NCI-H526 treated with DMSO at 0.1 percent for 48 hours (cell line): ENCODE measurements around the gene ESPN.
A peak's percentile ranks its signal among the peaks of the same experiment; 100 is the strongest.
"Not testable (repeated sequence)": the region's sequence is repeated elsewhere in the genome, so short reads cannot be mapped to it uniquely, and the experiment has no call there.

ENCODE experiments used
- DNase-seq: peaks from one replicate; lab custom pipeline; 2025; lab: John Stamatoyannopoulos, UW

ESPN gene

DNA sequence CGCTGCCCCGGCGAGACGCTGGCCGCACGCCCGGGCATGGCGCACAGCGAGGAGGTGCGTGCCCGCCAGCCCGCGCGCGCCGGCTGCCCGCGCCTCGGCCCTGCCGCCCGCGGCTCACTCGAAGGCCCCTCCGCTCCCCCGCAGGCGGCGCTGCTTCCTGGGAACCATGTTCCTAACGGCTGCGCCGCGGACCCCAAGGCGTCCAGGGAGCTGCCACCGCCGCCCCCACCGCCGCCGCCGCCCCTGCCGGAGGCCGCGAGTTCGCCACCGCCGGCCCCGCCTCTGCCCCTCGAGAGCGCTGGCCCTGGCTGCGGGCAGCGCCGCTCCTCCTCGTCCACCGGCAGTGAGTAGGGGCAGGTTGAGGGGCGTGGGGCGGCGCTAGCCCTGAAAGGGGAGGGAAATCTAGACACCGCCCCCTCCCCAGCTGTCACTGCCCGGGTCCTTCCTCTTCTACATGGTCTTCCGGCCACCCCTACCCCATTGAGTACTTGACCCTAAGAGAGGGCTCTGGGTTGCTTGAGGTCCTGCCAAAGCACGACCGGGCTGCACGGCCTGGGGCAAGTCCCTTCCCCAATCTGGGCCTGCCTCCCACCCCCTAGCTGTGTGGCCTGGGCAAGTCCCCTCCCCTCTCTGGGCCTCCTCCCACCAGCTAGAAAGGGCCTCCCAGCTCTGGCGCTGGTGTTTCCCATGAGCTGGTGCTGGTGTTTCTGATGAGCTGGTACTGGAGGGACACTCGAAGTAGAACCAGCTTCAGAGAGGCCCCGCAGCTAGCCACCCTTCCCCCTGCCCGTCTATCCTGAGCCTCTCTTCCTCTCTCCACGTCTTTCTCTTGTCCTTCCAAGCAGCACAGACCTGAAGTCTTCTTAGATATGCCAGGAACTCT, 24.4 kb downstream of the ESPN start:
- DNase-seq: peak; percentile 31

DNA sequence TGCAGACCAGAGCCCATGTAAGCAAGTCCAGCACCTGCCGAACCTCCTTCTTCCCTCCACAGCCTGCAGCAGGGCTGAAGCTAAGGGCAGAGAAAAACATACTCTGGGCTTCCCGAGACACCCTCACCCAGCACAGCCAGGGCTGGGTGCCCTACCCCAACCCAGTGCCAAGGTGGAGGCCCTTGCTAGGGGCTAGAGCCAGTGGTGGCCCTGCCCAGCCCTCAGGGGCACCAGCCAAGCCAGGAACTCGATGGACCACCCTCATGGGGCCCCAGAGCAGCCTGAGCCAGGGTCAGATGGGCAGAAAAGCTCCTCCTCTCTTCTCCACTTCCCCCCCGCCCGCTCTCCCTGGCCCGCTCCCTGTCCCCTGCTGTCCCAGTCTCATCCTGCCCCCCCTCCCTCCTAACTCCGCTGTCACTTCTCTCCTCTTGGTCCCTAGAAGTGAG, 25.5 kb downstream of the ESPN start:
- peak; percentile 70 for DNase-seq

DNA sequence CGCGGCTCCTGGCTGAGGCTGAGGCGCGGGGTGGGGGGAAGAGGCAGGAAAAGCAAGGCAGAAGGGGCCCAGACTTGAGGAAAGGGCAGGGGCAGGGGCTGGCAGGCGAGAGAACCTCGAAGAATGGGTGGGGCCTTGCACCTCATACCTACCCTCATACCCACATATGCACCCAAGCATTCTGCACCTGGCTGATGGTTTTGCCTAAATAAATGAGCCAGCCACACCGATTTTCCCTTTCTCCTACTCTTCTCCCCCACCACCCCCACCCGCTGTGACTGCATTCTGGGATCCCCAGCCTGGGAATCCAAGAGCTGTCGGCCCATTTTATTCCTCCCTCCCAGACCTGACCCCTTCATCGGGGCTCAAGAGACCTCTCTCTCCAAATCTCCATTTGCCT, 25.9 kb downstream of the ESPN start:
- peak; percentile 79 for DNase-seq

DNA sequence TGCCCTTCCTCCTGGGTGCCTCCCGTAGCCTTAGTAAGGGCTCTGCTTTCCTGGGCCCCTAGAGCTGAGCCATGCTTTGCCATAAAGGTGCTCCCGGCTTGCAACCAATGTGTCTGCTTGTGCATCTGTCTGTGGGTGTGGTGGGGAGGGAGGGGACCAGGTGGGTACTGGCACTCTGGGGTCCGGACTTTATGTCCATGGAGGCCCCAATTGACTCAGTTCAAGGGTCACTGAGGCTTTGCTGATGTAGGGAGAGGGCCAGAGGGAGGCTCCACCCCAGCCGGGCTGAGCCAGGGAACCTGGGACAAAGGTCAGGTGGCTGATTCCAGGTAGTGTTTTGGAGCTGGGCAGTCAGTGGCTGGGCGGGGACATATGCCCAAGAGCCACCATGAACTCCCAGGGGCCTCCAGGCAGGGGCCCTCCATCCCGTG, 26.4 kb downstream of the ESPN start:
- peak; percentile 67 for DNase-seq

DNA sequence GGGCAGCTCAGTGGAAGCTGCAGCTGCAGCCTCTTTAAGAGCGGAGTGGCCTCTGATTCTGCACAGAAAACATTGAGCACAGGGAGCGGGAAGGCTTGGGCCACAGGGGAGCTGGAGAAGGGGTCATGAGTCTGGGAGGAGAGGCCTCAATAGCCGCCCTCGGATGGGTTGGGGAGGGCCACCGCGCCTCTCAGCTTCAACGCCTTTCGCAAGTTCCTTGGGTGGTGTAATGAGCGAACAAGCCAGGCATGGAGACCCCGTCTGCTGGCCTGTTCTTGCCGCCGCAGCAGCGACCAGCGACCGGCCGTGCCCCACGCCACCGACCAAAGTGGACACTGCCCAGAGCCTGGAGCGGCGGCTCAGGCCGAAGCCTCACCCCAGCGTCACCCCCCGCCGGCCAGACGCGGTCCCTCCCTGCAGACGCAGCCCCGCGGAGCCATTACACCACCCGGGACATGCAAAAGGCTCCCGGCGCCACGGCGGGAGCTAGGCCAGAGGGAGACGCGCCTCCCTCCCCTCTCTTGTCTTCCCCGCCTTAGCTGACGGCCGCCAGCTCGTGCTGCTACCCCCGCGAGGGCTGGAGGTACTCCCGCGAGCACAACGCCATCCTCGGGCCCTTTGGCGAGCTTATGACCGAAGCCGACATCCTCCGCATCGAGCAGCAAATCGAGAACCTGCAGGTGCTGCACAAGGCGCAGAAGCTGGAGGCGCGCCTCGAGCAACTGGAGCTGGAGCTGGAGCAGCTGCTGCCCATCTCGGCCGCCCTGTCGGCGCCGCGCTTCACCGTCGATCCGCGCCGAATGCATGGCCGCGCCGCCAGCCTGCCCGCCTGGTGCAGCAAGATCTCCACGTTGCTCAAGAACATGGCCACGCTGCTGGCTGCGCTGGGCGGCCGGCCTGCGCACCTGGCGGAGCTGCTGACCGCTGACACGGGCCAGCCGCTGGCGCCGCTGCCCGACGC, 29.6 kb downstream of the ESPN start:
- not testable (repeated sequence) for DNase-seq

DNA sequence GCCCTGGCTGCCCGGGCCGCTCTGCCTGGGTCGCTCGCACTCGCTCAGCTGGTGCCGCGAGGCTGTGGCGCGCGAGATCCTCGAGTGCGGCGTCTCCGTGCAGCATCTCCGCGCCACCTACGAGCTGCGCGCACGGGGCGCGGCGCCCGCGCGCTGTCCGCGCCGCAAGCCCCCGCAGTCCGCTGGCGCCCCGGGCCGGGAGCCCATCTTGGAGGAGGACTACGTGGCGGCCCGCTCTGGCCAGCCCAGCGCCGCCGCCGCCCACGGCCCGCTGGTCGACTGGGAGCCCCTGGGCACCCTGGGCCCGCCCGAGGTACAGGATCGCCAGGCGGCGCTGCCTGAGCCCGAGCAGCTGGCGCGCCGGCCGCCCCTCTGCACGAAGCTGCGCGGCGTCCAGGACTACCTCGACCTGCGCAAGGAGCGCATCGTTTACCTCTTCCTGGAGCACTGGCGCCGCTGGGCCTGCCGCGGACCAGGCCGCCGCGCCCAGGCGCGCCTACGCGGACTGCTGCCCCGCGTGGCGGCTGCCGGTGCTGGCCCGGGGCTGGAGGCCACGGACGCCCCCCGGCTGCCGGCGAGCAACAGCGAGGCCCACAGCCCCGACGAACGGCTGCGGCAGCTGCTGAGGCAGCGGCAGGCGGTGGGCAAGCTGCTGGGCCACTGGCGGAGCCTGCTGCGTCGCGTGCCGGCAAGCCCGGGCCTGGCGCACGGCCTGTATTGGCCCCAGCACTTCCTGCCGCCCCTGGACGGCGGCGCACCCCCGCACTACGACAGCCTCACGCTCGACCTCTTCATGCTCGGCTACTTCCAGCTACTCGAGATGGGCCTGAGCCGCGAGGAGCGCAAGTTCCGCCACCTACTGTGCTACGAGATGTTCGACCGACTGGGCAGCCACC, 30.5 kb downstream of the ESPN start:
- no peak for DNase-seq

DNA sequence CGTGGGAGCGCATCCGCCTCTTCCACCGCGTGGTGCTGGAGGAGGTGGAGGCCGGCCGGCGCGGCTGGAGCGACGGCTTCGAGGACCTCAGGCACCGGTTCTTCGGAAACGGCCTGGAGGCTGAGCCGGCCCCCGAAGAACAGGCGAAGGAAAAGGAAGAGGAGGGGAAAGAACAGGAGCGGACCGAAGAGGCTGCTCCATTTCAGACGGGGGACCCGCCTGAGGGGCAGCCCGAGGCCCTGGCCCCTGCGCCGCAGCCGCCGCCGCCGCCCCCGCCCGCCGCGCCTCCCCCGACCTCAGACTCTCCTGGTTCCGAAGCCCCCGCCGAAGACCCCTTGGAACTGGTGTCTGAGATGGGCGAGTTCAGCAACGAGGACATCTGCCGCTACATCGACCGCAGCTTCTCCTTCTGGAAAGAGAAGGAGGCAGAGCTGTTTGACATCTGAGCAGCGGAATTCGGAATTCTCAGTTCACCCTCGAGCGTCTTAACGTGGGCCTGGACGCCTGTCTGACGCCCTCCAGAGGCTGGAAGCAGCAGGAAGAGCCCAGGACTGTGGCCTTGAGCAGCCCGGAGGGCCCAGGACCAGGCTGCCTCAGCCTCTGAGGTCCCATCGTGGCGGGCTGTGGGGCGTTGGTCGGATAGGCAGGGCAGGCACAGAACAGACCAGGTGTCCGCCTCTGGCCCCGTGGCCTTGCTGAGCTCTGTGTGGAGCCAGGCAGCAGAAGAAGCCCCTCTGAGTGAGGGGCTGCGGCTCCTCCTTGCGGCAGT, 31.4 kb downstream of the ESPN start:
- DNase-seq: not testable (repeated sequence)

DNA sequence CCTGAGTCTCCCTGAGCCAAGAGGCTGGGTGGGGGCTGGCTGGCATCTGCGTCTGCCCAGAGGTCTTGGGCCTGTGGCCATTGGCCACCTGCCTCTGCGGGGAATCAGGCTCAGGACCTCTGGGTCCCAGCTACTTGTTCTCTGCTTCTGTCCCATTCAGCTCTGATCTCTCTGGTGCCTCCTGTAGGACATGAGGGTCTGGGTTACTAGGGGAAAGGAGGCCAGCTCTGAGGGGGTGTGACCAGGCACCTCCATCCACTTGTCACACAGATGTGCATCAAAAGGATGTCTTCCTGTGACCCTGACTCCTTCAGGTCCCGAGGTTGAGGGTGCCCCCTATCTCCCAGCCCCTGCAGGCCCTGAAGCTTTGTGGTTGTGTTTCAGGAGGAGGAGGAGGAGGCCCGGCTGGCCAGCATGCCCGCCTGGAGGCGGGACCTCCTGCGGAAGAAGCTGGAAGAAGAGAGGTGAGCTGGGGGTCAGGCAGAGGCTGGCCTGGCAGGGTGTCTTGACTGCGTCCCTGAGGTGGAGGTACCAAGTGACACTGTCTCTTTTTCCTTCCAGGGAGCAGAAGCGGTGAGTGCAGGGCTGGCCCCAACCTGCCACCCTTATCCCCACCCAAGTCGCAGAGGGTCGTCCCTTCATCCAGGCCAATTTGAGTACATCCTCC, 32.4 kb downstream of the ESPN start:
- no peak for DNase-seq

DNA sequence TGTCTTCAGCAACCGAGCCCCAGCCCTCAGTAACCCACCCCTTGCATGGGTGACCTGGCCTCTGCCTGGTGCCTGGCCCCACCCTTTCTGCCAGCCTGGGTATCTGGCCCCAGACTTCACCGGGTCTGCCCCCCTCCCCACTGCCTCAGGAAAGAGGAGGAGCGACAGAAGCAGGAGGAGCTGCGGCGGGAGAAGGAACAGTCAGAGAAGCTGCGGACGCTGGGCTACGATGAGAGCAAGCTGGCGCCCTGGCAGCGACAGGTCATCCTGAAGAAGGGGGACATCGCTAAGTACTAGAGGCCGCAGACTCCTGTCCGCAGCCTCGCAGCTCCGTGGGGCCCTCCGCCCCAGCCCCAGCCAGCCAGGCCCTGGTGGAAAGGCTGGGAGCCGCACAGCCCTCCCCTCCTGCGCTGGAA, 35.3 kb downstream of the ESPN start:
- peak; percentile 91 for DNase-seq

DNA sequence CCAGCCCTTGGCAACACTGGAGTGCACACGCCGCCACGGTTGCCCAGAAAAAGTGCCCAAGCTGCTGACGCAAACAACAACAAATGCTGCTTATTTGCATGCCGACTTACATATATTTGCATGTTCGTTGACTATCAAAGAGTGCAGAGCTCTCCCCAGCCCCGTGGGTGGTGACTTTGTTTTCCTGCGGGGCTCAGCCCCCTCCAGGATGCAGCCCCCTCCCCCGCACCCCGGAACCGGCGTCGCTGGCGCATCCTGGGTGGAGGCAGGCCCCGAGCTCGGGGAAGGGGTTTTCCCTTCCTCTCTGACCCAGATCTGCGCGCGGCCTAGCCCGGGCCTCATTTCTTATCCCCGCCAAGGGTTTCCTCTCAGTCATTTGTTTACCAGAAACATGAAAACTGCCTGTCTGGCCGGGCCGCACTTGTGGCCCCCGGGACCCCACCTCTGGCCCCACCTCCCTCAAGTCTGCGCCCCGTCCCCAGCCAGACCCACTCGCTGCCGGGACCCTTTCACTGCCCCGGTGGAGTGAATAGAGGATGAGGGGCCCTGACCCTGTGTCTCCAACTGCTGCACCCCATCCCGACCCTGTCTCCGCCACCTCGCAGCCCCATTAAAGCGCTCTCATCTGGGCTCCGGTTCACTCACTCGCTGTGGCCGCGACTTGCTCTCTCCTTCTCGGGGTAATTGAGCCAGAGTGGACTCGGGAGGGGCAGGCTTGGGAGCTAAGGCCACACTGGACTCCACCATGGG, 35.9 kb downstream of the ESPN start:
- peak; percentile 97 for DNase-seq

DNA sequence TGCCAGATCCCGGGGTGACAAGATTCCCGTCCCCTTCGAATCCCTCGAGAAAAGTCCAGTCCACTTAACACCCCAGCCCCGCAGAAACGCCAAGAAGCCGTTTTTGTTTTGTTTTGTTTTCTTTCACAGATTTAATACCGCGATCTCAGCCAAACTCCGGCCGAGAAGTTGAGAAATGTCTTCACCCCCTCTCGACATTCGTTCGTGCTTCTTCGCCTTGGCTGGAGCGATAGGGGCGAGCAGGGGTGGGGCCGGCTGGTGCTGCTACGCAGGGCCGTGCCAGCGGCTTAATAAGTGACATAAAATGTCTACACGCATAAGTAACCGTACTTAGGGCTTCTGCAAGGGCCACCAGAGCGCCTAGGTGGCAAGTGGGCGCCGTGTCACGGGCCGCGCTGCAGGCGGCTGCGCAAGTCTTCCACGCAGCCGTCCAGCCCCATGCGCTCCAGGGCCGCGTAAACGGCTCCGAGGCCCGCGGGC, 36.5 kb downstream of the ESPN start:
- peak; percentile 58 for DNase-seq

DNA sequence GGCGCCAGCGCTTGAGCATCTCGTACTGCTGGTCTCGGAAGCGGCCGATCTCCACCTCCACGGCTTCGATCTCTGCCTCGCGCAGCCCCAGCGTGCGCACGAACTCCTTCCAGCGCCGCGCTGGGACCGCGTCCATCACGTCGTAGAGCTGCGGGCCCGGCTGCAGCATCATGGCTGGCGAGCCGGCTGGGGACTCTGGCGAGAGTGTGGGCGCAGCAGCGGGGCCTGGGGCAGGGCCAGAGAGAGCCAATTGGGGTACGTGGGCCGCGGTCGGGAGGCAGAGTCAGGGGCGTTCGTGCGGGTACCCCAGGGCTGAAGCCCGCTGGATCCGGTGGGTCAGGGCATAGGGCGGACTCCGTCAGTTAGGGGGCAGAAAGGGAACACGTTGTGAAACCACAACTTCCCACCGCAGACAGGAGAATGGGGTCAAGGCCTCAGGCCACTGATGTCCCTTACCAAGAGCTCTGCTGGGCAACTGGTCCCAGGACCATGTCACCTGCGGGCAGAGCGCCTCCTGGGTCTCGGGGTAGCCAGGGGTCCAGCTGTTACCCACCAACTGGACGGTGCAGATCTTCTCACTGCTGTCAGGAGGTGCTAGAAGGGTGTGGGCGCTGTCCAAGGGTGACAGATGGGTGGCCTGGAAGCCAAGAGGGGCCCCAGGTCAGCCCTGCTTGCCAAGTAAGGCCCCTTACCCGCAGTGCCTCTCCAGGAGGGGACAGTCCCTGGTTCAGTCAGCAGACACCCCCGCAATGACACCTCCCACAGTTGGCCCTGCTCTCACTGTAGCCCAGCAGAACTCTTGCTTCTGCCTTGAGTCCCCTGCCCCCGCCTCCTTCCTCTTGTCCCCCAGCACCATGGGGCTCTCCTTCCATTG, 37.2 kb downstream of the ESPN start:
- no peak for DNase-seq

DNA sequence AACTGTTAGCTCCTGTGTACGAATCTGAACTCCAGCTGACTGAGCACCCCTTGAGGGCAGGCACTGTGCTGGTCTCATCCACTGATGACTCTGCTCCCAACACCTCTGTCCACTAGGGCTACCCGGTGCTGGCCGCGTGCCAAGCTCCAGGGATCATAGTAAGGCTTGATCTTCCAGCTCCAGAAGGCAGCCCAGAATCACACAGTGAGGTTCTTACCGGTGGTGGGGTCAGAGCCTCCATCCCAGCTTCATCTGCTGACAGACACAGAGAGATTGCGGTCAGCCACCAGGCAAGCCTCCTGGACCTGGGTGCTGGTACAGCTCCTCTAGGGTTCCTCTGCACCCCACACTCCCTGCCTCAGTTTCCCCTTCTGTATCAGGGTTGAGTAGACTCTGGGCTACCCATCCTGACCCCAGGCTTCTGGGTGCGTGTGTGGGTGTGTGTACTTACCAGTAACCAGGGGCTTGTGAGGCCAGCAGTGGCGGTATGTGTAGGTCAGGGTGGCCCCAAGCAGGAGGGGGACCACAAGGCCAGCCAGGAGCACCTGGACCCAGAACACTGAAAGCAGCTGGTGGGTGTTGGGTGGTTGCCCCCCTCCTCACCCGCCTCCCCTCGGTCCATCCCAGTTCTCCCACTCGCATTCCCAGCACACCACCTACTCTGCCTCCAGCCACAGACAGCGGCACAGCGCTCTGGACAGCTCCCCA, 38.0 kb downstream of the ESPN start:
- DNase-seq: no peak

DNA sequence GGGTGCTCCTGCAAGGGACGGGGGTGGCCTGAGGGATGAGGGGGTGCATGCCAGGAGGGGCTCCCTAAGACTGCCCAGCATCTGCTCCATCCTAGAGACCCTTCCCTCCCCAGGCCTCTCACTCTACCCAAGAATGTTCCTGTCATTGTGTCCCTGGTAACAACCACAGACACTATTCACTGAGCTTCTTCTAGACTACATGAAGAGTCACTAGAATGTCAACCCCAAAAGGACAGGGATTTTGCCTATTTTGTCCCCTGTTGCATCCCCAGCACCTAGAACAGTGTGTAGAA, 38.5 kb downstream of the ESPN start:
- DNase-seq: no peak

DNA sequence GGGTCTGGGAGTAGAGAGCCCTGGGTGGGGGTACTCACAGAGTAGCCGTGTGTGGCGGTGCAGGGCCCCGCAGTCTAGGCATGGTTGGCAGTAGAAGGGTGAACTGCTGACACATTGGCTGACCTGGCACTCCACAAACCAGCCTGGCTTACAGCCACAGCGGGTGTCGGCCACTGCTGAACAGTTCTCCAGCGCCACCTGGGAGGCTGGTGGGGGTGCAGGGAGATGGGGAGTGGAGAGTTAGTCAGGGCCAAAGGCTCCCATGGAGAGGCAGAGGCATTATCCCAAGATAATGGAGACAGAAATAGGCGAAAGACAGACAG, 39.9 kb downstream of the ESPN start:
- peak; percentile 46 for DNase-seq

DNA sequence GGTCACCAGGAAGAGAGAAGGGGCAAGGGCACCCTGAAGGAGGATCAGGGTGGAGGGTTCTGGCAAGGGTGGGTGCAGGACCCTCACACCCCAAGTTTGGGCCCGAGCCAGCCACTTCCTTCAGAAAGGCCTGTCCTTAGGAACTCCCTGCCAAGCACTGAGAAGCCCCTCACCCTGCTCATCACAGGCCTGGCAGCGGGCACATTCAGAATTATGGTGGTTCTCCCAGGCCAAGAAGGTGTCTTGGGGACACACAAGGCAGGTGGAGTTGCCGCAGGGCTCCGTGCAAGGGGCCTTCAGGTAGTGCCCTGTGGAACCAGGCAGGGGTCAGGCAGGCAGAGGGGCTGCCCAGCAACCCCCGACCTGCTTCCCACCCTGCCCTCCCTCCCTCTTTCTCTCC, 40.3 kb downstream of the ESPN start:
- no peak for DNase-seq

DNA sequence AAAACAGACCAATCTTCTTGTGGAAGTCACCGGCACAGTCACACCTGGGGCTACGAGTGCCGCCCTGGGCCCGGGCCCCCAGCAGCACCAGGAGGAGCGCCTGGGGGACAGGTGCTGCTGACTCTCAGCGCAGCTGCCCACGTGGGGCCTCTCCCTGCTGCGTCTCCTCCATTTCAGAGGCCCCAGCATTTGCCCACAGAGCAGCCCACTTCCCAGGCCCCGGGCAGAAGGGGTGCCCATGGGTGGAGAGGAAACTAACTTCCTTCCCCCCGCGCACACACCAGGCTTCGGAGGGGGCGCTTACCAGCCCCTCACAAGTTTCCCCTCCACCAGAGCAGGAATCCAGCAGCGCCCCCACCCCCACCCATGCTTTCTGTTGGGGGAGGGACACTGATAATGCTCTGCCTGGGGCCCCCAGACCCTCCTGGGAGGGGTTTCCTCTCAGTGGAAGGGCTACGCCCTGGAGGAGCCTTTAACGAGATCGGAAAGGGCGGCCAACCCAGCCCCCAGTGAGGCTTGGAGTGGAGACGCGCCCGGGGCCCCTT, 41.0 kb downstream of the ESPN start:
- peak; percentile 33 for DNase-seq

DNA sequence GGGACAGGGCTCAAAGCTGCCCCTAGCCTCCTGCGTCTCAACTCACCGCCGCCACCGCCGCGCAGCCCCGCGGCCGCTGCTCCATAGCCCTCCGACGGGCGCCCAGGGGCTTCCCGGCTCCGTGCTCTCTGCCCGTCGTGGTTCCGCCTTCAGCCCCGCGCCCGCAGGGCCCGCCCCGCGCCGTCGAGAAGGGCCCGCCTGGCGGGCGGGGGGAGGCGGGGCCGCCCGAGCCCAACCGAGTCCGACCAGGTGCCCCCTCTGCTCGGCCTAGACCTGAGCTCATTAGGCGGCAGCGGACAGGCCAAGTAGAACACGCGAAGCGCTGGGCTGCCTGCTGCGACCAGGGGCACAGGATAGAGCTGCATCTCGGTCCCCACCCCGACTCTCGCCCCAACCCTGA, 41.4 kb downstream of the ESPN start, which contains the start of gene TNFRSF25:
Gene TNFRSF25, minus strand, starts transcription at position 151 of the 400 bp plus-strand sequence. Its CDS starts 66 bp downstream, at position 85.
- peak; percentile 56 for DNase-seq
